Gastrocnemius medialis (tissue), 4 donors: ENCODE data around the gene GJE1.
"Not testable (repeated sequence)": the region's sequence is repeated elsewhere in the genome, so short reads cannot be mapped to it uniquely, and the experiment has no call there.

Experiments
- POLR2A ChIP-seq, 2 donors: fragments of 450-650 bp; IDR thresholded peaks; one replicate each; pipeline ENCODE4 v1.6.1; 2017; ENCODE audit warnings: antibody characterized with exemption in 2 of 2, mild to moderate bottlenecking in 2 of 2, moderate library complexity in 2 of 2
- TF ChIP-seq, protein P1 (sequence below), 5 experiments: fragments of 450-650 bp in 3 of 5; fragments of 200-600 bp in 2 of 5; sonication (generic) in 2 of 5; IDR thresholded peaks in 4 of 5; conservative IDR thresholded peaks in 1 of 5; 1 replicate in 4 of 5; 2 replicates in 1 of 5; pipeline ENCODE4 v1.5.1; 2016 to 2019; ENCODE audit warnings: antibody characterized with exemption in 5 of 5, mild to moderate bottlenecking in 3 of 5, moderate library complexity in 3 of 5

GRCh38 chr6:142104820-142105219 lies 27.9 kb upstream of the GJE1 start:
- TF ChIP-seq, protein P1, sequence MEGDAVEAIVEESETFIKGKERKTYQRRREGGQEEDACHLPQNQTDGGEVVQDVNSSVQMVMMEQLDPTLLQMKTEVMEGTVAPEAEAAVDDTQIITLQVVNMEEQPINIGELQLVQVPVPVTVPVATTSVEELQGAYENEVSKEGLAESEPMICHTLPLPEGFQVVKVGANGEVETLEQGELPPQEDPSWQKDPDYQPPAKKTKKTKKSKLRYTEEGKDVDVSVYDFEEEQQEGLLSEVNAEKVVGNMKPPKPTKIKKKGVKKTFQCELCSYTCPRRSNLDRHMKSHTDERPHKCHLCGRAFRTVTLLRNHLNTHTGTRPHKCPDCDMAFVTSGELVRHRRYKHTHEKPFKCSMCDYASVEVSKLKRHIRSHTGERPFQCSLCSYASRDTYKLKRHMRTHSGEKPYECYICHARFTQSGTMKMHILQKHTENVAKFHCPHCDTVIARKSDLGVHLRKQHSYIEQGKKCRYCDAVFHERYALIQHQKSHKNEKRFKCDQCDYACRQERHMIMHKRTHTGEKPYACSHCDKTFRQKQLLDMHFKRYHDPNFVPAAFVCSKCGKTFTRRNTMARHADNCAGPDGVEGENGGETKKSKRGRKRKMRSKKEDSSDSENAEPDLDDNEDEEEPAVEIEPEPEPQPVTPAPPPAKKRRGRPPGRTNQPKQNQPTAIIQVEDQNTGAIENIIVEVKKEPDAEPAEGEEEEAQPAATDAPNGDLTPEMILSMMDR (IDR thresholded peaks at IDR 0.05 in 4 of 5, conservative IDR thresholded peaks at IDR 0.05 in 1 of 5): not testable (repeated sequence)
- not testable (repeated sequence) for TF ChIP-seq POLR2A (IDR thresholded peaks at IDR 0.05)
